Omental fat pad (tissue), 4 donors: ENCODE data around the gene SELENOO. TPM values are rescaled to one million over a fixed set of nuclear protein-coding genes. Genes with fewer than 3 reads are reported as not detected.

ENCODE experiments used
- ATAC-seq: fragments of 150-250 bp; one replicate; pipeline ENCODE4 v1.9.1; 2016; ENCODE audit warnings: mild to moderate bottlenecking, moderate library complexity; ENCODE audit not compliant: low FRiP score
- DNase-seq: peaks from one replicate; pipeline ENCODE4 v3.0.0-alpha.2; 2019; ENCODE audit warnings: low spot score
- total RNA-seq, 4 donors: library from RNA; depleted of rRNA; stranded (reverse); fragments of >200 nt; gene quantifications; one replicate each; pipeline ENCODE4 v1.1.0, GENCODE V29; 2016
- TF ChIP-seq, protein P1 (sequence below), 3 donors: fragments of 450-650 bp; IDR thresholded peaks; one replicate each; pipeline ENCODE4 v1.5.1; 2016 to 2017; ENCODE audit warnings: antibody characterized with exemption in 3 of 3, mild to moderate bottlenecking in 3 of 3, moderate library complexity in 2 of 3

Gene SELENOO, protein sequence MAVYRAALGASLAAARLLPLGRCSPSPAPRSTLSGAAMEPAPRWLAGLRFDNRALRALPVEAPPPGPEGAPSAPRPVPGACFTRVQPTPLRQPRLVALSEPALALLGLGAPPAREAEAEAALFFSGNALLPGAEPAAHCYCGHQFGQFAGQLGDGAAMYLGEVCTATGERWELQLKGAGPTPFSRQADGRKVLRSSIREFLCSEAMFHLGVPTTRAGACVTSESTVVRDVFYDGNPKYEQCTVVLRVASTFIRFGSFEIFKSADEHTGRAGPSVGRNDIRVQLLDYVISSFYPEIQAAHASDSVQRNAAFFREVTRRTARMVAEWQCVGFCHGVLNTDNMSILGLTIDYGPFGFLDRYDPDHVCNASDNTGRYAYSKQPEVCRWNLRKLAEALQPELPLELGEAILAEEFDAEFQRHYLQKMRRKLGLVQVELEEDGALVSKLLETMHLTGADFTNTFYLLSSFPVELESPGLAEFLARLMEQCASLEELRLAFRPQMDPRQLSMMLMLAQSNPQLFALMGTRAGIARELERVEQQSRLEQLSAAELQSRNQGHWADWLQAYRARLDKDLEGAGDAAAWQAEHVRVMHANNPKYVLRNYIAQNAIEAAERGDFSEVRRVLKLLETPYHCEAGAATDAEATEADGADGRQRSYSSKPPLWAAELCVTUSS
- total RNA-seq: 10 to 100 TPM; 21.2 to 38.3 (median 31.9) TPM

DNA sequence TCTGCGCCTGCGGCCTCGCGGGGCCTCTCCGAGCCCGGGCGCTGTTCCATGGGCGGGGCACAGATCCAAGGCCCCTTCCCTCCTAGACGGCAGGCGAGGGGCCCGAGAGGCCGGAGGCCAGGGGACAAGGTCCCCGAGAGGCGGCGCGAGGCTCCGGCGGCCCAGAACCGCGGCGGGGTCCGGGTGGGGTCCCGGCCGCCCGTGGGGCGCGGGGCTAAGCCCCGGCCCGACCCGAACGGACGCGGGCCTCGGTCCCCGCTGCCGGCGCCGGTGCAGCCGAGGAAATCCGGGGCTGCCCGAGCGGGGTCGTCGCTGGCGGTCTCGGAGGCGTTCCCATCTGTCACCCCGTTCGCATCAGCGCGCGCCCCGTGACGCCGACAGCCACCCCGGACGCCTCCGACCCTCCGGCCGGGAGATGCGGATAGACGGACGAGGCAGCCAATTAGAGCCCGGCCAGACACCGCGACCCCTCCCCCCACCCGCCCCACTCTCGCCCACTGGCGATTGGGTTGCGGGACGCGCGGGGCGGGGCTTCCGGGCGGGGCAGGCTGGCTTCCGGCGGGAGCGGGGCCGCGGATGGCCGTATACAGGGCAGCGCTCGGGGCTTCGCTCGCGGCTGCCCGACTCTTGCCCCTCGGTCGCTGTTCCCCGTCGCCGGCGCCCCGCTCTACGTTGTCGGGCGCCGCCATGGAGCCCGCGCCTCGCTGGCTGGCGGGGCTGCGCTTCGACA, at the start of gene SELENOO:
TSS of gene SELENOO (plus strand) at position 551 of the 730 bp plus-strand sequence. CDS start at position 577, 26 bp downstream.
- ATAC-seq (peak; percentile 81), DNase-seq (peak; percentile 70)
- TF ChIP-seq, protein P1, sequence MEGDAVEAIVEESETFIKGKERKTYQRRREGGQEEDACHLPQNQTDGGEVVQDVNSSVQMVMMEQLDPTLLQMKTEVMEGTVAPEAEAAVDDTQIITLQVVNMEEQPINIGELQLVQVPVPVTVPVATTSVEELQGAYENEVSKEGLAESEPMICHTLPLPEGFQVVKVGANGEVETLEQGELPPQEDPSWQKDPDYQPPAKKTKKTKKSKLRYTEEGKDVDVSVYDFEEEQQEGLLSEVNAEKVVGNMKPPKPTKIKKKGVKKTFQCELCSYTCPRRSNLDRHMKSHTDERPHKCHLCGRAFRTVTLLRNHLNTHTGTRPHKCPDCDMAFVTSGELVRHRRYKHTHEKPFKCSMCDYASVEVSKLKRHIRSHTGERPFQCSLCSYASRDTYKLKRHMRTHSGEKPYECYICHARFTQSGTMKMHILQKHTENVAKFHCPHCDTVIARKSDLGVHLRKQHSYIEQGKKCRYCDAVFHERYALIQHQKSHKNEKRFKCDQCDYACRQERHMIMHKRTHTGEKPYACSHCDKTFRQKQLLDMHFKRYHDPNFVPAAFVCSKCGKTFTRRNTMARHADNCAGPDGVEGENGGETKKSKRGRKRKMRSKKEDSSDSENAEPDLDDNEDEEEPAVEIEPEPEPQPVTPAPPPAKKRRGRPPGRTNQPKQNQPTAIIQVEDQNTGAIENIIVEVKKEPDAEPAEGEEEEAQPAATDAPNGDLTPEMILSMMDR (IDR thresholded peaks at IDR 0.05): no peak

DNA sequence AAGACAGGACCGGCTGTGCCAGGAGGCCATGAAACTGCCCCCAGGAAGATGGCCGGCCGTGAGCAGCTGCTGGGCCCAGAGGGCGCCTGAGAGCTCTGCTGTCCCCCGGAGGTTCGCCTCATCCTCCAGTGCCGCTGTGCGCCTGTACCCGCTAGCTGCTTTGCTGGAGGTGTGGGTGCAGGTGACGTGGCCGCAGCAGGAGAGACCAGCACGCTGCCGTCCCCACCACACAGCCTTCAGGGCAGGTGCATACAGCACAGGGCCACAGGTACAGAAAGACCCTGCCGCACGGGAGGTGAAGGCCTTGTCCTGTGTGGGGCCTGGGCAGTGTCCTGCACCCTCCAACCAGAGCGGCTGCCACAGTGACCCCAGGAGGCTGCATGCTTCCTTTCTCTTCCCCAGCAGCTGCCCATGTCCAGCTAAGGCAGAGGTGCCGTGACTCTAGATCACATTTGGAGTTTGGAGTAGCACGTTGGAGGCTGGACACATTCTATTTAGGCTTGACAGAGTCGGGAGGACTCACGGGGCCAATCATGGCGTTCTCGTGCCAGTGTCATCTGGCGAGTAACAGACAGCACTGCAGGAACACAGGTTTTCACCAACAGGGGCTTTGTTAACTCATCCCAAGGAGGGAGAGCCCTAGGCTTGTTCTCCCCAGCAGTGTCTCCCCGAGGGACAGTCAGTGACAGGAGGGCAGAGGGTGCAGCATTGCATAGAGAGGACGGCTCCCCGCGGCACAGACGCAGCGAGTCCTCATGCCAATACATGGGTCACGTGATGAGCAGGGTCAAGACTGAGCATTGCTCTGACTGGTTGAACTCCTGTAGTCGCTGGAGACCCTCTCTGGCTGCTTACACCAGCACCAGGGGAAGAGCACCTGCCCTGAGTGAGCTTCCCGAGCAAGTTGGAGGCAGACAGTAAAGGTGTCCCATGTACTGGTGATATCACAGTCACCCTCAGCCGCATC, 49.0 kb upstream of the SELENOO start:
- DNase-seq: no peak
- ATAC-seq: no peak
- TF ChIP-seq, protein P1 (IDR thresholded peaks at IDR 0.05): no peak

DNA sequence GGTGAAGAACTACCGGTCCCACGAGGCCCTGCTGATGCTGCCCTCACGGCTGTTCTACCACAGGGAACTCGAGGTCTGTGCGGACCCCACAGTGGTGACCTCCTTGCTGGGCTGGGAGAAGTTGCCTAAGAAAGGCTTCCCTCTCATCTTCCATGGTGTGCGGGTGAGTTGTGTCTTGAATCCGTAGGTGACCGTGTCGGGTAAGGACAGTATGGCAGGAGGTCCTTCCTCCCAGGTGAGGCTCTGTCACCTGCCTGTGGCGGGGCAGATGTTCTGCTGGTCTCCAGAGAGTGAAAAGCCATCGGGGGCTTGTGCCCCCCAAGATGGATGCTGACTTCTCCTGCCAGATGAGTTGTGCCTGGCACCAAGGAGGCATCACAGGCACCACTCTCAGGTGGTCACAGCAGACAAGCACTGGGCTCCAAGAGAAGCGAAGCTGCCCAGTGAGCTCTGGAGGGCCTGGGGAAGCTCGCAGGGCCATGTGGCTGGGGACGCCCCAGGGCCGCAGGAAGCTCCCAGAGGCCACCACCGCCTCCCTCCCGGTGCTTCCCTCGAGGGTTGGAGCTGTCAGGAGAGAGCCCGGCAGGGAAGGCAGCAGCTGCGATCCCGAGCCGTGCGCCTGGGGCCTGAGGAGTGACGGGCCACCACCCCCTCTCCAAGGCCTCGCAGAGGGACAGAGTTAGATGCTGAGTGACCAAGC, 47.6 kb upstream of the SELENOO start:
- ATAC-seq: no peak
- TF ChIP-seq, protein P1 (IDR thresholded peaks at IDR 0.05): no peak
- no peak for DNase-seq

DNA sequence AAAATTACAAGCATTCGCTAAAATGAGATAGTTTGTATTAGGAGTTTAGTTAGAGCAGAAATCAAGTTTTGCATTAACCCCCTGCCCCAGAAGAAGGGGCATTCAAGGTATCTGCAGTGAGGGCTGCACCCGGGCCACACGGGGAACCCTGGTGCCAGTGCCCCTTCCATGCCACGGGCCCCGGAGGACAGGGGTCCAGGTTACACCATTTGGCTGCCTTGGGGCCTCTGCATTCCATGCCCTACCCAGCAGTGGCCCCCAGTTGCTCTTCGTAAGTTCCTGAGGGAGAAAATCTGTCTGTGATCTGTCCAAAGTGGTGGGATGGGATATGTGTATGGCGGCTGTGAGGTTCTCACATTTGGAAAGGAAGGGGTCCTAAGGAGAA, 47.1 kb upstream of the SELENOO start:
- ATAC-seq (no peak), DNase-seq (no peak)
- TF ChIP-seq, protein P1 (IDR thresholded peaks at IDR 0.05): no peak

DNA sequence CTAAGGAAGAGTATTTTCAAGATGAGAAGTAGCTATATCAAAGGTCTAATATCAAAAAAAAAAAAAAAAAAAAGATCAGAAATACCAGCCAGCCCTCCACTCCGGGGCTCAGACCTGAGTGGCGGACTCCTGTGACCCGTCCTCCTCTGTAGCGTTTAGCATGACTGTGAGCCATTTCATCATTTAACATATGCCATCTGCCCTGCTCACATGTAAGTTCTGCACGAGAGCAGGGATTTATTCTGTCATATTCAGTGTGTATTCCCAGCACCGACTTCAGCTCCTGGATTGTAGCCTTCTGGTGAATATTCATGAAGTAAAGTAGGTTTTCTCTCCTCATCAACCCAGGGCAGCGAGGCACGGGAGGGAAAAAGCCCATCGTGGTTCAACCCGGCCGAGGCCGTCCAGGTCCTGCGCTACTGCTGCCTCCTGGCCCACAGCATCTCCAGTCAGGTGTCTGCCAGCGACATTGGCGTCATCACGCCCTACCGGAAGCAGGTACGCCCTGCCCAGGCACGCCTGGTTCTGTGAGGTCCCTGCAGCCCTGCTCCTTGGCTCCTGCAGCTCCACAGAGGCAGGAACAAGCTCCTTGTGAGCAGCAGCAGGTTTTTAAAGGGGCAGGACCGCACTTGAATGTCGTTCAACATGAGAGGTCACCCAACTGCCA, 43.0 kb upstream of the SELENOO start:
- no peak for ATAC-seq
- TF ChIP-seq, protein P1 (IDR thresholded peaks at IDR 0.05): no peak
- DNase-seq: no peak
